Stomach (tissue), 9 donors: ENCODE results near the gene SNTG2. TPM values are rescaled to one million over a fixed set of nuclear protein-coding genes. Genes with fewer than 3 reads are reported as not detected.

Source experiments
- DNase-seq, 2 donors: peaks; one replicate each; pipeline versions ENCODE4 v3.0.0 to v3.0.0-alpha.2; 2013 to 2019
- H3K27ac ChIP-seq, 5 donors: fragments of 200-600 bp in 4 of 5; sonication (generic) in 4 of 5; one replicate each; pipeline ENCODE4 v1.5.1; 2013 to 2019; ENCODE audit warnings: mild to moderate bottlenecking in 1 of 5, moderate library complexity in 1 of 5
- H3K27me3 ChIP-seq, 3 donors: fragments of 200-600 bp; sonication (generic); one replicate each; pipeline ENCODE4 v1.5.1; 2017 to 2019; ENCODE audit warnings: mixed run types in 1 of 3
- H3K36me3 ChIP-seq, 4 donors: fragments of 200-600 bp; sonication (generic); 1 replicate in 3 of 4; 2 replicates in 1 of 4; pipeline ENCODE4 v1.5.1; 2016 to 2019
- H3K4me1 ChIP-seq, 4 donors: fragments of 200-600 bp; sonication (generic); one replicate each; pipeline ENCODE4 v1.5.1; 2016 to 2019
- H3K4me3 ChIP-seq, 4 donors: fragments of 200-600 bp; sonication (generic) in 3 of 4; one replicate each; pipeline ENCODE4 v1.5.1; 2016 to 2019; ENCODE audit warnings: mild to moderate bottlenecking in 1 of 4
- H3K9me3 ChIP-seq, 4 donors: fragments of 200-600 bp; sonication (generic); one replicate each; pipeline ENCODE4 v1.5.1; 2016 to 2019
- CTCF ChIP-seq, 7 experiments: fragments of 450-650 bp in 4 of 7; fragments of 200-600 bp in 3 of 7; sonication (generic) in 3 of 7; IDR thresholded peaks; one replicate each; pipeline ENCODE4 v1.5.1; 2016 to 2019; ENCODE audit warnings: antibody characterized with exemption in 7 of 7, control low read depth in 2 of 7, mild to moderate bottlenecking in 1 of 7
- EP300 ChIP-seq: sonication (generic); formaldehyde crosslinking; IDR thresholded peaks from one replicate; pipeline ENCODE4 v1.6.1; 2017; ENCODE audit warnings: antibody characterized with exemption
- POLR2A ChIP-seq, 4 donors: fragments of 450-650 bp; IDR thresholded peaks; one replicate each; pipeline ENCODE4 v1.6.1; 2016; ENCODE audit warnings: antibody characterized with exemption in 4 of 4, control low read depth in 2 of 4, mild to moderate bottlenecking in 1 of 4, moderate library complexity in 1 of 4
- POLR2AphosphoS5 ChIP-seq, 3 donors: sonication (generic); formaldehyde crosslinking; IDR thresholded peaks; one replicate each; pipeline ENCODE4 v1.6.1; 2016; ENCODE audit warnings: antibody characterized with exemption in 3 of 3
- WGBS, 5 donors: extraction: QIAGEN DNeasy Blood & Tissue Kit in 3 of 5; methylation state at CpG; one replicate each; pipeline versions ENCODE4 v1.1.5 to v1.1.7; 2013 to 2018; 5-methylcytosine and 5-hydroxymethylcytosine counted together
- intact Hi-C: fragments of 100-400 bp; cut with DNase I; formaldehyde crosslinking; loops from one replicate; pipeline ENCODE4 v1.15.1; 2023; ENCODE audit warnings: low total_unique reads
- polyA plus RNA-seq, 3 donors: library from polyadenylated mRNA; stranded (reverse); fragments of 200-250 nt; gene quantifications; one replicate each; pipeline ENCODE4 v1.2.3, GENCODE V29; 2013
- total RNA-seq, 5 donors: library from RNA; depleted of rRNA; stranded (reverse); fragments of >200 nt; gene quantifications; one replicate each; pipeline versions ENCODE4 v1.1.0 to v1.2.3, GENCODE V29; 2014 to 2016
- donor health status: healthy with polysubstance abuse.
- donor health status: Bipolar disorder and iron deficiency.
- donor health status: healthy.

SNTG2 gene
- total and polyA plus RNA-seq, 8 donors: 0.68 to 19.6 (median 5.3) TPM; not detected in 1

- intact Hi-C loops: no loop called here
- 33 to 51% (median 42%) methylated on average over 4 of the region's 4 CpGs for WGBS, 5 donors
- Histone ChIP-seq H3K36me3 (no peaks in the 10 kb centered on the region), H3K9me3 (no peaks in the 10 kb centered on the region), H3K27ac (no peak overlapping the region), H3K27me3 (peaks cover 0 to 11% (median 0%) of the 10 kb centered on the region in 3 donors), H3K4me1 (peaks cover 0 to 5% (median 0%) of the 10 kb centered on the region in 4 donors), H3K4me3 (no peak overlapping the region)
- no peak for DNase-seq
- TF ChIP-seq POLR2A (IDR thresholded peaks at IDR 0.05) (no peak), POLR2AphosphoS5 (IDR thresholded peaks at IDR 0.05) (no peak), EP300 (no peak), CTCF (IDR thresholded peaks at IDR 0.05) (no peak)
These were observed 24.4 kb downstream of the SNTG2 start for GRCh38 chr2:975095-975494.

- Histone ChIP-seq H3K4me1 (peaks cover 0 to 2% (median 0%) of the 10 kb centered on the region in 4 donors), H3K9me3 (no peaks in the 10 kb centered on the region), H3K27ac (no peak overlapping the region), H3K27me3 (peaks cover 0 to 13% (median 0%) of the 10 kb centered on the region in 3 donors), H3K4me3 (no peak overlapping the region), H3K36me3 (no peaks in the 10 kb centered on the region)
- intact Hi-C loops: no loop called here
- no peak for TF ChIP-seq EP300
- TF ChIP-seq POLR2AphosphoS5 (IDR thresholded peaks at IDR 0.05): no peak
- TF ChIP-seq POLR2A (IDR thresholded peaks at IDR 0.05): no peak
- TF ChIP-seq CTCF (IDR thresholded peaks at IDR 0.05): no peak
- DNase-seq: no peak
- 69 to 74% (median 72%) methylated on average over 8 of the region's 8 CpGs for WGBS, 5 donors
These were observed 28.6 kb downstream of the SNTG2 start for GRCh38 chr2:979069-979928.

DNA sequence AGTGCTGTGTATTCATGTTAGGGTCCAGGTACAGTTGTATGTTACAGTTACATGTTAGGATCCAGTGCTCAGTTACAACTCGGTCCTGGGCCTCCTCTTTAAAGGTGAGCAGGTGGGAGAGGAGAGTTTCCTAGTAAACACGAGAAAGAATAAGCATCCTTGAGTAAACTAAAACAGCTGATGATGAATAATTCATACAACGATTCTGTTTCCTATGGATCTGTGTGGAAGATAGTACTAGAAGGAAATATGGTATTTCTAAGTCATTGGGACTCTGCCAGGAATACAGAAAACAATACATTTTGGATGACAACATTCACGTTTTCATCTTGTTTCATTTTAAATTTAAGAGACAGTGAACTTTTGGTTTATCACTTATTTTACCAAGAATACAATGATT, 29.5 kb downstream of the SNTG2 start:
- no peaks in the 10 kb centered on the region for H3K36me3 ChIP-seq
- DNase-seq: no peak
- no peak overlapping the region for H3K4me3 ChIP-seq
- H3K27me3 ChIP-seq: peaks cover 0 to 16% (median 0%) of the 10 kb centered on the region in 3 donors
- intact Hi-C loops: no loop called here
- H3K9me3 ChIP-seq: no peaks in the 10 kb centered on the region
- 49 to 57% (median 54%) methylated on average over 4 of the region's 4 CpGs for WGBS, 5 donors
- no peak overlapping the region for H3K27ac ChIP-seq
- TF ChIP-seq POLR2AphosphoS5 (IDR thresholded peaks at IDR 0.05) (no peak), POLR2A (IDR thresholded peaks at IDR 0.05) (no peak), EP300 (no peak), CTCF (IDR thresholded peaks at IDR 0.05) (no peak)
- H3K4me1 ChIP-seq: no peaks in the 10 kb centered on the region

DNA sequence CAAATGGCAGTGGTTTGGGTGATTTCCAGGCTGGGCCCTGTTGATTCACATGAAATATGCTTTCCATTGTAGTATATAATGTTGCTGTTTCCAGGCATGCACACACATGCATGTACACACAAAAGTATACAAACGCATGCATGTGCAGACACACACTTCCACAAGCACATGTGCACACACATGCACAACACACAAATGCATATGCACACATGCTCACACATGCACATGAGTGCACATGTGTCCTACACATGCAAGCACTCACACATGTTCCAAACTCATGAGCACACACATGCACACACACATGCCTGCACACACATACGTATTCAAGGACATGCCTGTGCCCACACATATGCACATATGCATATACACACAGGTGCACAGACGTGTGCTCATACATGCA, 30.6 kb downstream of the SNTG2 start:
- DNase-seq: no peak
- Histone ChIP-seq H3K27me3 (peaks cover 0 to 16% (median 0%) of the 10 kb centered on the region in 3 donors), H3K4me3 (no peak overlapping the region), H3K27ac (no peak overlapping the region), H3K9me3 (no peaks in the 10 kb centered on the region), H3K4me1 (no peaks in the 10 kb centered on the region), H3K36me3 (no peaks in the 10 kb centered on the region)
- TF ChIP-seq CTCF (IDR thresholded peaks at IDR 0.05) (no peak), POLR2AphosphoS5 (IDR thresholded peaks at IDR 0.05) (no peak), EP300 (no peak), POLR2A (IDR thresholded peaks at IDR 0.05) (no peak)
- 64 to 90% (median 82%) methylated on average over 3 of the region's 3 CpGs for whole genome bisulfite sequencing, 5 donors
- intact Hi-C loops: no loop called here
